Testis (tissue), 3 donors: Measurements from ENCODE around the gene TAT. TPM values are rescaled to one million over a fixed set of nuclear protein-coding genes. Genes with fewer than 3 reads are reported as not detected.

ENCODE experiments used
- DNase-seq: peaks from one replicate; pipeline ENCODE4 v3.0.0-alpha.2; 2019
- H3K27ac ChIP-seq, 2 donors: fragments of 200-600 bp; sonication (generic); one replicate each; pipeline ENCODE4 v1.5.1; 2019
- H3K27me3 ChIP-seq: fragments of 200-600 bp; sonication (generic); one replicate; pipeline ENCODE4 v1.5.1; 2019
- H3K36me3 ChIP-seq: fragments of 200-600 bp; sonication (generic); one replicate; pipeline ENCODE4 v1.5.1; 2017; ENCODE audit warnings: low read depth; ENCODE audit errors: missing control alignments
- H3K4me1 ChIP-seq: fragments of 200-600 bp; sonication (generic); one replicate; pipeline ENCODE4 v1.5.1; 2019
- H3K4me3 ChIP-seq, 2 donors: fragments of 200-600 bp; sonication (generic); one replicate each; pipeline ENCODE4 v1.5.1; 2017 to 2019
- H3K9me3 ChIP-seq: fragments of 200-600 bp; sonication (generic); one replicate; pipeline ENCODE4 v1.5.1; 2017
- CTCF ChIP-seq, 3 experiments: fragments of 450-650 bp in 2 of 3; fragments of 200-600 bp in 1 of 3; sonication (generic) in 1 of 3; IDR thresholded peaks; one replicate each; pipeline ENCODE4 v1.5.1; 2016 to 2019; ENCODE audit warnings: antibody characterized with exemption in 3 of 3, mild to moderate bottlenecking in 2 of 3, moderate library complexity in 1 of 3
- POLR2A ChIP-seq: fragments of 450-650 bp; IDR thresholded peaks from one replicate; pipeline ENCODE4 v1.6.1; 2017; ENCODE audit warnings: antibody characterized with exemption, mild to moderate bottlenecking, moderate library complexity
- WGBS, 2 donors: methylation state at CpG; one replicate each; pipeline ENCODE4 v1.1.5; 2018; 5-methylcytosine and 5-hydroxymethylcytosine counted together
- intact Hi-C: fragments of 100-400 bp; cut with DNase I; formaldehyde crosslinking; loops from one replicate; pipeline ENCODE4 v1.15.1; 2023; ENCODE audit warnings: low total_unique reads
- polyA plus RNA-seq: library from polyadenylated mRNA; stranded (reverse); fragments of 350-450 nt; fragmentation: Illumina TruSeq; extraction: RNeasy Lipid Tissue Mini Kit (QIAGEN cat#74804); gene quantifications from one replicate; pipeline ENCODE4 v1.2.3, GENCODE V29; 2014; ENCODE audit warnings: low read depth, low replicate concordance; ENCODE audit not compliant: insufficient read depth
- total RNA-seq, 2 donors: library from RNA; depleted of rRNA; stranded (reverse); fragments of >200 nt; gene quantifications; one replicate each; pipeline ENCODE4 v1.2.3, GENCODE V29; 2016

TAT gene
- total and polyA plus RNA-seq, 3 donors from 2014 or later, result 1.5 to 2.9 (median 1.6) TPM

GRCh38 chr16:71557299-71557698, 19.6 kb downstream of the TAT start:
- H3K36me3 ChIP-seq, result no peaks in the 10 kb centered on the region
- H3K27ac ChIP-seq, result no peak overlapping the region
- TF ChIP-seq POLR2A (no peak), CTCF (IDR thresholded peaks at IDR 0.05) (no peak)
- H3K4me3 ChIP-seq, result no peak overlapping the region
- no peaks in the 10 kb centered on the region for H3K4me1 ChIP-seq
- intact Hi-C loops, result no loop called here
- WGBS, 2 donors, result 83 to 92% methylated on average over 3 of the region's 3 CpGs
- H3K9me3 ChIP-seq, result no peaks in the 10 kb centered on the region
- H3K27me3 ChIP-seq, result no peaks in the 10 kb centered on the region
- no peak for DNase-seq

GRCh38 chr16:71555230-71555891, 21.5 kb downstream of the TAT start:
- whole genome bisulfite sequencing, 2 donors, result 86% methylated on average over 1 of the region's 1 CpG
- no peak for DNase-seq
- no peak for TF ChIP-seq POLR2A
- TF ChIP-seq CTCF (IDR thresholded peaks at IDR 0.05), result no peak
- H3K4me3 ChIP-seq, result no peak overlapping the region
- no peaks in the 10 kb centered on the region for H3K4me1 ChIP-seq
- H3K36me3 ChIP-seq, result no peaks in the 10 kb centered on the region
- H3K27ac ChIP-seq, result no peak overlapping the region
- no peaks in the 10 kb centered on the region for H3K9me3 ChIP-seq
- no peaks in the 10 kb centered on the region for H3K27me3 ChIP-seq
- intact Hi-C loops, result no loop called here

- no peaks in the 10 kb centered on the region for H3K27me3 ChIP-seq
- H3K4me1 ChIP-seq, result no peaks in the 10 kb centered on the region
- no peaks in the 10 kb centered on the region for H3K9me3 ChIP-seq
- H3K36me3 ChIP-seq, result no peaks in the 10 kb centered on the region
- DNase-seq, result no peak
- no peak overlapping the region for H3K27ac ChIP-seq
- intact Hi-C loops, result no loop called here
- WGBS, 2 donors, result 59 to 60% methylated on average over 6 of the region's 6 CpGs
- no peak overlapping the region for H3K4me3 ChIP-seq
- TF ChIP-seq CTCF (IDR thresholded peaks at IDR 0.05), result no peak
- TF ChIP-seq POLR2A, result no peak
Measured at GRCh38 chr16:71552698-71553503, 24.0 kb downstream of the TAT start.

- TF ChIP-seq POLR2A (no peak), CTCF (IDR thresholded peaks at IDR 0.05) (no peak)
- no peak for DNase-seq
- Histone ChIP-seq H3K9me3 (no peaks in the 10 kb centered on the region), H3K27ac (no peak overlapping the region), H3K4me3 (no peak overlapping the region), H3K4me1 (no peaks in the 10 kb centered on the region), H3K36me3 (no peaks in the 10 kb centered on the region), H3K27me3 (no peaks in the 10 kb centered on the region)
- intact Hi-C loops, result no loop called here
Measured at GRCh38 chr16:71547168-71547567, 29.7 kb downstream of the TAT start.
